Neuron (in vitro differentiated cells): Measurements from ENCODE around the gene CHMP4B.

Source experiments
- H2AFZ ChIP-seq: one replicate; pipeline ENCODE4 v1.6.1; 2013; ENCODE audit warnings: low read depth, mild to moderate bottlenecking, inconsistent platforms, low read length, moderate library complexity
- H3K27me3 ChIP-seq: one replicate; pipeline ENCODE4 v1.6.1; 2013; ENCODE audit warnings: low read length; ENCODE audit not compliant: insufficient read depth
- H3K36me3 ChIP-seq: one replicate; pipeline ENCODE4 v1.6.1; 2013; ENCODE audit warnings: low read length; ENCODE audit not compliant: insufficient read depth
- H3K4me1 ChIP-seq: one replicate; pipeline ENCODE4 v1.6.1; 2013; ENCODE audit warnings: low read length; ENCODE audit not compliant: insufficient read depth
- H3K4me3 ChIP-seq: 2 replicates; pipeline ENCODE4 v1.5.1; 2013; ENCODE audit warnings: mild to moderate bottlenecking, low read length, moderate library complexity
- H3K9me3 ChIP-seq: one replicate; pipeline ENCODE4 v1.6.1; 2013; ENCODE audit warnings: low read length

CHMP4B gene

GRCh38 chr20:33868595-33868994 lies 57.4 kb downstream of the CHMP4B start:
- H3K27me3 ChIP-seq, result peaks cover 9% of the 10 kb centered on the region
- H3K4me3 ChIP-seq, result no peak overlapping the region
- no peaks in the 10 kb centered on the region for H3K4me1 ChIP-seq
- H3K9me3 ChIP-seq, result no peaks in the 10 kb centered on the region
- no peaks in the 10 kb centered on the region for H3K36me3 ChIP-seq
- H2AFZ ChIP-seq, result no peak overlapping the region

GRCh38 chr20:33869283-33869682 lies 58.1 kb downstream of the CHMP4B start:
- Histone ChIP-seq H3K36me3 (no peaks in the 10 kb centered on the region), H3K9me3 (no peaks in the 10 kb centered on the region), H3K4me3 (no peak overlapping the region), H3K4me1 (no peaks in the 10 kb centered on the region), H2AFZ (no peak overlapping the region), H3K27me3 (peaks cover 9% of the 10 kb centered on the region)

- no peaks in the 10 kb centered on the region for H3K4me1 ChIP-seq
- no peaks in the 10 kb centered on the region for H3K9me3 ChIP-seq
- H3K36me3 ChIP-seq, result no peaks in the 10 kb centered on the region
- H2AFZ ChIP-seq, result no peak overlapping the region
- H3K4me3 ChIP-seq, result no peak overlapping the region
- peaks cover 9% of the 10 kb centered on the region for H3K27me3 ChIP-seq
Measured at GRCh38 chr20:33871362-33871761, 60.2 kb downstream of the CHMP4B start.

- H3K27me3 ChIP-seq, result no peaks in the 10 kb centered on the region
- H3K9me3 ChIP-seq, result peaks cover 5% of the 10 kb centered on the region
- no peaks in the 10 kb centered on the region for H3K4me1 ChIP-seq
- H3K4me3 ChIP-seq, result no peak overlapping the region
- no peaks in the 10 kb centered on the region for H3K36me3 ChIP-seq
- H2AFZ ChIP-seq, result no peak overlapping the region
Measured at GRCh38 chr20:33874129-33874528, 63.0 kb downstream of the CHMP4B start.

GRCh38 chr20:33875055-33875454 lies 63.9 kb downstream of the CHMP4B start:
- Histone ChIP-seq H3K27me3 (no peaks in the 10 kb centered on the region), H3K9me3 (peaks cover 6% of the 10 kb centered on the region), H3K4me3 (no peak overlapping the region), H3K36me3 (no peaks in the 10 kb centered on the region), H2AFZ (no peak overlapping the region), H3K4me1 (no peaks in the 10 kb centered on the region)

- Histone ChIP-seq H3K4me1 (no peaks in the 10 kb centered on the region), H3K4me3 (no peak overlapping the region), H3K36me3 (no peaks in the 10 kb centered on the region), H2AFZ (no peak overlapping the region), H3K9me3 (peaks cover 6% of the 10 kb centered on the region), H3K27me3 (no peaks in the 10 kb centered on the region)
Measured at GRCh38 chr20:33875534-33876026, 64.4 kb downstream of the CHMP4B start.

GRCh38 chr20:33878583-33878982 lies 67.4 kb downstream of the CHMP4B start:
- no peak overlapping the region for H2AFZ ChIP-seq
- no peaks in the 10 kb centered on the region for H3K4me1 ChIP-seq
- peaks cover 6% of the 10 kb centered on the region for H3K9me3 ChIP-seq
- no peaks in the 10 kb centered on the region for H3K36me3 ChIP-seq
- no peaks in the 10 kb centered on the region for H3K27me3 ChIP-seq
- H3K4me3 ChIP-seq, result no peak overlapping the region

- Histone ChIP-seq H3K27me3 (peaks cover 2% of the 10 kb centered on the region), H3K36me3 (no peaks in the 10 kb centered on the region), H2AFZ (no peak overlapping the region), H3K4me3 (no peak overlapping the region), H3K4me1 (no peaks in the 10 kb centered on the region), H3K9me3 (peaks cover 6% of the 10 kb centered on the region)
Measured at GRCh38 chr20:33880396-33880795, 69.2 kb downstream of the CHMP4B start.

GRCh38 chr20:33881989-33882388 lies 70.8 kb downstream of the CHMP4B start:
- Histone ChIP-seq H3K9me3 (peaks cover 3% of the 10 kb centered on the region), H3K36me3 (no peaks in the 10 kb centered on the region), H3K4me1 (no peaks in the 10 kb centered on the region), H2AFZ (no peak overlapping the region), H3K4me3 (no peak overlapping the region), H3K27me3 (peaks cover 2% of the 10 kb centered on the region)

GRCh38 chr20:33882481-33882880 lies 71.3 kb downstream of the CHMP4B start:
- H3K4me1 ChIP-seq, result no peaks in the 10 kb centered on the region
- no peak overlapping the region for H2AFZ ChIP-seq
- no peak overlapping the region for H3K4me3 ChIP-seq
- peaks cover 2% of the 10 kb centered on the region for H3K27me3 ChIP-seq
- H3K9me3 ChIP-seq, result peaks cover 3% of the 10 kb centered on the region
- H3K36me3 ChIP-seq, result no peaks in the 10 kb centered on the region

- no peak overlapping the region for H2AFZ ChIP-seq
- no peaks in the 10 kb centered on the region for H3K36me3 ChIP-seq
- H3K4me1 ChIP-seq, result no peaks in the 10 kb centered on the region
- H3K9me3 ChIP-seq, result peaks cover 3% of the 10 kb centered on the region
- H3K27me3 ChIP-seq, result peaks cover 2% of the 10 kb centered on the region
- no peak overlapping the region for H3K4me3 ChIP-seq
Measured at GRCh38 chr20:33883164-33883563, 72.0 kb downstream of the CHMP4B start.

GRCh38 chr20:33884633-33885032 lies 73.5 kb downstream of the CHMP4B start:
- no peak overlapping the region for H2AFZ ChIP-seq
- no peaks in the 10 kb centered on the region for H3K9me3 ChIP-seq
- peaks cover 5% of the 10 kb centered on the region for H3K27me3 ChIP-seq
- H3K4me1 ChIP-seq, result no peaks in the 10 kb centered on the region
- no peaks in the 10 kb centered on the region for H3K36me3 ChIP-seq
- no peak overlapping the region for H3K4me3 ChIP-seq

- H2AFZ ChIP-seq, result no peak overlapping the region
- peaks cover 5% of the 10 kb centered on the region for H3K27me3 ChIP-seq
- no peaks in the 10 kb centered on the region for H3K36me3 ChIP-seq
- H3K9me3 ChIP-seq, result no peaks in the 10 kb centered on the region
- H3K4me3 ChIP-seq, result no peak overlapping the region
- H3K4me1 ChIP-seq, result no peaks in the 10 kb centered on the region
Measured at GRCh38 chr20:33889312-33889711, 78.2 kb downstream of the CHMP4B start.

GRCh38 chr20:33890557-33890956 lies 79.4 kb downstream of the CHMP4B start:
- Histone ChIP-seq H2AFZ (no peak overlapping the region), H3K4me3 (no peak overlapping the region), H3K9me3 (no peaks in the 10 kb centered on the region), H3K27me3 (peaks cover 5% of the 10 kb centered on the region), H3K36me3 (no peaks in the 10 kb centered on the region), H3K4me1 (no peaks in the 10 kb centered on the region)
